Naive thymus-derived CD4-positive, alpha-beta T cell (primary cell): ENCODE data around the gene DNAJC4. TPM values are rescaled to one million over a fixed set of nuclear protein-coding genes. Genes with fewer than 3 reads are reported as not detected.
A peak's percentile ranks its signal among the peaks of the same experiment; 100 is the strongest.

ENCODE experiments used
- ATAC-seq: fragments of 150-1000 bp; cut with Tn5 transposase; 2 replicates; pipeline ENCODE4 v1.10.0; 2021; ENCODE audit warnings: mild to moderate bottlenecking, moderate library complexity
- CTCF ChIA-PET: fragments of 350-600 bp; sonication (Branson Sonifier 250); formaldehyde crosslinking; loops from one replicate; lab custom pipeline; 2021; ENCODE audit warnings: antibody characterized with exemption; lab: Charles Lee
- POLR2A ChIA-PET: fragments of 350-600 bp; sonication (Branson Sonifier 250); formaldehyde crosslinking; loops from one replicate; lab custom pipeline; 2021; ENCODE audit warnings: antibody characterized with exemption, inconsistent platforms; lab: Charles Lee
- DNase-seq, 9 donors: peaks; one replicate each; pipeline versions ENCODE4 v3.0.0 to v3.0.0-alpha.2; 2020 to 2022; ENCODE audit warnings: mixed read lengths in 1 of 9
- H3K27ac ChIP-seq: one replicate; pipeline ENCODE4 v1.7.0; 2013; ENCODE audit warnings: mild to moderate bottlenecking, low read depth, low read length, moderate library complexity
- H3K27me3 ChIP-seq, 2 donors: one replicate each; pipeline ENCODE4 v1.7.0; 2013; ENCODE audit warnings: low read length in 2 of 2, mild to moderate bottlenecking in 2 of 2, moderate library complexity in 2 of 2; ENCODE audit not compliant: control insufficient read depth in 2 of 2, insufficient read depth in 2 of 2
- H3K36me3 ChIP-seq, 3 experiments: 1 replicate in 2 of 3; 2 replicates in 1 of 3; pipeline ENCODE4 v1.7.0; 2013; ENCODE audit warnings: low read length in 3 of 3, mild to moderate bottlenecking in 3 of 3, moderate library complexity in 1 of 3; ENCODE audit not compliant: insufficient read depth in 3 of 3, control insufficient read depth in 2 of 3
- H3K4me1 ChIP-seq, 2 donors: one replicate each; pipeline ENCODE4 v1.7.0; 2013; ENCODE audit warnings: low read length in 2 of 2, mild to moderate bottlenecking in 2 of 2, moderate library complexity in 1 of 2; ENCODE audit not compliant: control insufficient read depth in 2 of 2, insufficient read depth in 2 of 2
- H3K4me3 ChIP-seq: 2 replicates; pipeline ENCODE4 v1.7.0; 2013; ENCODE audit warnings: mild to moderate bottlenecking, low read length
- H3K9me3 ChIP-seq, 3 experiments: 1 replicate in 2 of 3; 2 replicates in 1 of 3; pipeline ENCODE4 v1.7.0; 2013; ENCODE audit warnings: low read length in 3 of 3; ENCODE audit not compliant: control insufficient read depth in 2 of 3
- H3K27ac Mint-ChIP-seq, 9 donors: one replicate each; pipeline ENCODE4 v1.8.0; 2020 to 2022; ENCODE audit warnings: mixed read lengths in 9 of 9, mild to moderate bottlenecking in 8 of 9, moderate library complexity in 5 of 9, inconsistent platforms in 2 of 9
- H3K27me3 Mint-ChIP-seq, 5 donors: one replicate each; pipeline ENCODE4 v1.8.0; 2021 to 2022; ENCODE audit warnings: mixed read lengths in 5 of 5, mild to moderate bottlenecking in 1 of 5
- H3K36me3 Mint-ChIP-seq, 5 donors: one replicate each; pipeline ENCODE4 v1.8.0; 2020 to 2022; ENCODE audit warnings: mixed read lengths in 5 of 5, mild to moderate bottlenecking in 3 of 5, inconsistent platforms in 1 of 5
- H3K4me1 Mint-ChIP-seq, 7 donors: one replicate each; pipeline ENCODE4 v1.8.0; 2020 to 2022; ENCODE audit warnings: mixed read lengths in 7 of 7, mild to moderate bottlenecking in 3 of 7, inconsistent platforms in 1 of 7
- H3K4me3 Mint-ChIP-seq, 10 donors: one replicate each; pipeline ENCODE4 v1.8.0; 2020 to 2022; ENCODE audit warnings: mild to moderate bottlenecking in 10 of 10, mixed read lengths in 10 of 10, moderate library complexity in 6 of 10, inconsistent platforms in 2 of 10
- H3K9me3 Mint-ChIP-seq, 11 donors: one replicate each; pipeline ENCODE4 v1.8.0; 2020 to 2022; ENCODE audit warnings: mixed read lengths in 11 of 11, mild to moderate bottlenecking in 4 of 11, inconsistent platforms in 1 of 11, moderate library complexity in 1 of 11
- intact Hi-C, 2 donors: fragments of 100-400 bp; cut with micrococcal nuclease; formaldehyde crosslinking; loops; one replicate each; pipeline ENCODE4 v1.15.1; 2023
- polyA plus RNA-seq, 2 donors: library from polyadenylated mRNA; unstranded; fragments of 300-500 nt; fragmentation: Illumina TruSeq; gene quantifications; one replicate each; pipeline ENCODE4 v1.2.3, GENCODE V29; 2021
- total RNA-seq, 6 experiments: library from RNA in 5 of 6; stranded (reverse) in 5 of 6; gene quantifications; 1 replicate in 5 of 6; 2 replicates in 1 of 6; pipeline ENCODE4 v1.2.3 and lab custom pipeline; 2021 to 2026

Gene DNAJC4
- total and polyA plus RNA-seq, 7 experiments from 2014 or later: 24.3 to 61.7 (median 39.9) TPM

DNA sequence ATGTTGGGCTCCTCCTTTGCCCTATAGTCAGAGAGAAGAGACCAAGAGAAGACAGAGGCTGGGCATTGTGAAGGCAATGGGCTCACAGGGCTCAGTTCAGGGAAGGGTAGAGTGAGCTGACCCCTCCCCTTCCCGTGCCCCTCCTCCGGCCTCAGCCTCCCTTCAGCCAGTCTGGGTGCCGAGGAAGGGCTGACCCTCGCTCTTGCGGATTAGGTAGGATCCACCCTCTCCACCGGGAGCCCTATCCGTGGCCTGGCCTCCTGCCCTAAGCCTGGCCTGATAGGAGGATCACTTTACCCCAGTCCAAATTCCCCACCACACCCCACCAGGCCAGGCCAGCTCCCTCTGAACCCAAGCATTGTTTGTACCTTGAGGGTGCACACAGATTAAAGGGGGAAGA lies 18.2 kb downstream of the DNAJC4 start:
- Histone ChIP-seq H3K27me3 (no peaks in the 10 kb centered on the region), H3K36me3 (peaks cover 0 to 3% (median 0%) of the 10 kb centered on the region in 3 experiments), H3K9me3 (no peaks in the 10 kb centered on the region), H3K4me3 (no peak overlapping the region), H3K4me1 (peaks cover 24 to 25% of the 10 kb centered on the region in 2 donors), H3K27ac (no peak overlapping the region)
- ATAC-seq (no peak), DNase-seq (no peak)
- Mint-ChIP-seq H3K27ac (peak overlapping the region in 2 of 9 donors; percentile 7 to 16), H3K27me3 (peaks cover 0 to 3% (median 0%) of the 10 kb centered on the region in 5 donors), H3K4me1 (peaks cover 7 to 47% (median 22%) of the 10 kb centered on the region in 7 donors), H3K4me3 (peak overlapping the region in 5 of 10 donors; percentile 70 to 92 (median 85)), H3K36me3 (no peaks in the 10 kb centered on the region), H3K9me3 (peaks cover 0 to 2% (median 0%) of the 10 kb centered on the region in 11 donors)
- POLR2A ChIA-PET: interaction anchor here (0.9 to 12.3 kb wide), 3 partner anchors 9 to 44 kb away, joined by 4 to 154 read pairs (median 8); no protein-coding TSS in a partner anchor
- CTCF ChIA-PET: interaction anchor here (0.7 to 1.1 kb wide), 3 partner anchors 21 to 69 kb away, joined by 3 read pairs; partner anchors contain the start of genes PRDX5 and TRMT112
- intact Hi-C loops: no loop called here

GRCh38 chr11:64249038-64249437 lies 18.7 kb downstream of the DNAJC4 start:
- ChIA-PET POLR2A (interaction anchor here (1.2 to 12.3 kb wide), 4 partner anchors 9 to 48 kb away, joined by 3 to 154 read pairs (median 7); no protein-coding TSS in a partner anchor), CTCF (interaction anchor here (1.1 to 3.7 kb wide), 3 partner anchors 20 to 68 kb away, joined by 3 to 31 read pairs (median 8); partner anchors contain the start of genes FERMT3, PRDX5 and TRMT112)
- no peaks in the 10 kb centered on the region for H3K36me3 Mint-ChIP-seq
- no peak for ATAC-seq
- H3K9me3 ChIP-seq: no peaks in the 10 kb centered on the region
- H3K4me1 Mint-ChIP-seq: peaks cover 7 to 48% (median 19%) of the 10 kb centered on the region in 7 donors
- intact Hi-C loops: no loop called here
- peak overlapping the region in 6 of 10 donors; percentile 27 to 88 (median 37) for H3K4me3 Mint-ChIP-seq
- DNase-seq: no peak
- no peak overlapping the region for H3K27ac ChIP-seq
- H3K4me1 ChIP-seq: peaks cover 21 to 25% of the 10 kb centered on the region in 2 donors
- H3K27me3 Mint-ChIP-seq: peaks cover 0 to 3% (median 0%) of the 10 kb centered on the region in 5 donors
- H3K27ac Mint-ChIP-seq: no peak overlapping the region
- peaks cover 0 to 2% (median 0%) of the 10 kb centered on the region in 11 donors for H3K9me3 Mint-ChIP-seq
- no peaks in the 10 kb centered on the region for H3K27me3 ChIP-seq
- no peak overlapping the region for H3K4me3 ChIP-seq
- no peaks in the 10 kb centered on the region for H3K36me3 ChIP-seq

DNA sequence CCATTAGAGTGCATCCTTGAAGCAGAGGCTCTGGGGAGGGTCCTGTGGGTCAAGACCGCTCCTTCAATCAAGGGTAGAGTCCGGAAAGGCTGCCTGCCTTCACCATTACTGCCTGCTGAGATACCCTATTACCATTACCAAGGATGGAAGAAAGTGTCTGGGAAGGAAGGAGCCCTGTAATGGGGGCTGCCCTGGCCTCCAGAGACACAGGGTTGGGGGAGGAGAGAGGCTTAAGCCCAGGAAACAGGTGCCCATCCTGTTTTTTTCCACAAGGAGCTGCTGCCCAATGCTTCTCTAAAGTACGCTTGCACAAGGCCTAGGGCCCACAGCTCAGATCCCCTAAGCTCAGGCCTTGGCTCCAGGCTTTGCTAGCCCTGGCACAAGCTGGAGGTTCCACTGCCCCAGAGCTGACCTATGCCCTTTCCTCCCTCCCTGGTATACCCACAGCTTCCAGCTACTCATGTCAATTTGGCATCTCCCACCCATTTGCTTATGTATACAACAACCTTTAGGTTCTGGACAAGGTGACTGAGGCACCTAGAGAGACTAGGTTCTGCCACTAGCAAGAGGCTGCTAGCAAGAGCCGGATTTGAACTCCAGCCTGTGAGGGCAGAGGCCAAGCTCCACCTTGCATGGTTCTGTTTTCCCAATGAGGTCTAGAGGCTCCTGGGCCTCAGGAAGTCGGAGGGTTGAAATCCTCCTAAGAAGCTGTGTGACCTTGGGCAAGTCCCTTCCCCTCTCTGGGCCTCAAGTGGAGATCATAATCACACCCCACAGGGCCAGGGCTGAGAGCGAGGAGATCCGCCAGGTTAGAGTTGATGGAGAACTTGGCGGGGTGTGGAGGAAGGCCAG lies 19.4 kb downstream of the DNAJC4 start:
- H3K4me3 ChIP-seq: no peak overlapping the region
- peaks cover 0 to 2% (median 0%) of the 10 kb centered on the region in 11 donors for H3K9me3 Mint-ChIP-seq
- no peaks in the 10 kb centered on the region for H3K36me3 Mint-ChIP-seq
- H3K27ac ChIP-seq: no peak overlapping the region
- intact Hi-C loops: loop anchor here in 1 of 2 donors (1.0 kb wide), 1 partner anchor 8 kb away; the partner anchor contains the start of gene FKBP2
- H3K9me3 ChIP-seq: no peaks in the 10 kb centered on the region
- H3K27ac Mint-ChIP-seq: peak overlapping the region in 5 of 9 donors; percentile 8 to 73 (median 27)
- no peaks in the 10 kb centered on the region for H3K36me3 ChIP-seq
- H3K4me1 ChIP-seq: peaks cover 20 to 25% of the 10 kb centered on the region in 2 donors
- DNase-seq: no peak
- peaks cover 7 to 48% (median 19%) of the 10 kb centered on the region in 7 donors for H3K4me1 Mint-ChIP-seq
- no peak for ATAC-seq
- CTCF ChIA-PET: interaction anchor here (0.9 to 3.7 kb wide), 9 partner anchors 8 to 68 kb away, joined by 3 to 31 read pairs (median 3); partner anchors contain the start of genes FERMT3, FKBP2, PRDX5 and TRMT112
- peaks cover 0 to 3% (median 0%) of the 10 kb centered on the region in 5 donors for H3K27me3 Mint-ChIP-seq
- POLR2A ChIA-PET: interaction anchor here (0.7 to 12.3 kb wide), 10 partner anchors 7 to 1609 kb away, joined by 3 to 154 read pairs (median 5); partner anchors contain the start of genes FKBP2, NUDT22 and TRPT1
- H3K27me3 ChIP-seq: no peaks in the 10 kb centered on the region
- peak overlapping the region in 9 of 10 donors; percentile 49 to 80 (median 57) for H3K4me3 Mint-ChIP-seq

DNA sequence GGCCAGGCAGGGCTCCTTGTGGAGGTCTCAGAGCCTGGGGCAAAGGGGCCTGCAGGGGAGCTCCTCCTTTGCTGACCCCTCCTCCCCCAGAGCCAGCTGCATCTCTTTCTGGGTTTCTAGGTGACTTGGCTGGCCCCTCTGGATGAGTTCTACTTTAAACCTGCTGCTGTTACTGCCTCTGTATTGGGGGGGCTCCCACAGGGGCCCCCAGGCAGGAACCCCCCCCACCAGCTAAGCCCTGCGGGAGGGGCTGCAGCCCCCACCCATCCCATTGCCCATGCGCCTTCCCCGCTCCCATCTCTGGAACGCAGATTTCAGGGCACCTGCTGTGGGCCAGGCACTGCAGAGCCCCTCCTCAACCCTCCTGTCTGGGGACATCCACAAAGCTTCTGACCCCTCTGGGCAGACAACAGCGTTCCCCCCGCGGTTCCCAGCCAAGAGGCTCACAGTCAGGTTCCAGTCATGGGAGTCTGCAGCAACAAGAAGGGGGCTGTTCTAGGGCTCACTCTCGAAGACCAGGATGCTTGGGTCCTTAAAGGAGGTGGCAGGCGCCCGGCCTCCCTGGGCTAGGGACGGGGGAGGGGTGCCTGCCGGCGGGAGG lies 20.2 kb downstream of the DNAJC4 start:
- Histone ChIP-seq H3K27me3 (no peaks in the 10 kb centered on the region), H3K27ac (peak overlapping the region; percentile 53), H3K4me3 (peak overlapping the region; percentile 63), H3K9me3 (no peaks in the 10 kb centered on the region), H3K36me3 (no peaks in the 10 kb centered on the region), H3K4me1 (peaks cover 16 to 18% of the 10 kb centered on the region in 2 donors)
- Mint-ChIP-seq H3K36me3 (no peaks in the 10 kb centered on the region), H3K4me1 (peaks cover 7 to 46% (median 19%) of the 10 kb centered on the region in 7 donors), H3K9me3 (peaks cover 0 to 2% (median 0%) of the 10 kb centered on the region in 11 donors), H3K27ac (peak overlapping the region in 1 of 9 donors; percentile 73), H3K27me3 (peaks cover 0 to 3% (median 0%) of the 10 kb centered on the region in 5 donors), H3K4me3 (peak overlapping the region; percentile 45 to 91 (median 86))
- DNase-seq (no peak), ATAC-seq (no peak)
- ChIA-PET CTCF (interaction anchor here (0.9 to 3.7 kb wide), 8 partner anchors 9 to 51 kb away, joined by 3 to 31 read pairs (median 6); partner anchors contain the start of genes FERMT3 and FKBP2), POLR2A (interaction anchor here (0.7 to 12.3 kb wide), 10 partner anchors 7 to 1608 kb away, joined by 3 to 154 read pairs (median 7); partner anchors contain the start of genes FERMT3, FKBP2, NUDT22 and TRPT1)
- intact Hi-C loops: loop anchor here (1.0 kb wide), 5 partner anchors 9 to 51 kb away; partner anchors contain the start of genes FKBP2 (in 2 of the 2) and GPR137 (in 1 of the 2)

- Histone ChIP-seq H3K4me3 (peak within 1 kb of the TSS; percentile 69), H3K9me3 (no peaks in the 10 kb centered on the region), H3K27ac (peak within 1 kb of the TSS; percentile 59), H3K36me3 (no peaks in the 10 kb centered on the region), H3K27me3 (no peaks in the 10 kb centered on the region), H3K4me1 (peaks cover 13 to 16% of the 10 kb centered on the region in 2 donors)
- Mint-ChIP-seq H3K36me3 (no peaks in the 10 kb centered on the region), H3K9me3 (peaks cover 0 to 2% (median 0%) of the 10 kb centered on the region in 11 donors), H3K4me3 (peak within 1 kb of the TSS; percentile 81 to 96 (median 88)), H3K27me3 (peaks cover 0 to 3% (median 0%) of the 10 kb centered on the region in 5 donors), H3K27ac (peak within 1 kb of the TSS in 7 of 9 donors; percentile 26 to 84 (median 71)), H3K4me1 (peaks cover 7 to 41% (median 14%) of the 10 kb centered on the region in 7 donors)
- POLR2A ChIA-PET: interaction anchor here (0.7 to 12.3 kb wide), 6 partner anchors 8 to 46 kb away, joined by 3 to 154 read pairs (median 9); partner anchors contain the start of genes FERMT3, NUDT22 and TRPT1
- intact Hi-C loops: loop anchor here (1.0 kb wide), 5 partner anchors 10 to 50 kb away; partner anchors contain the start of genes FKBP2 (in 1 of the 2) and GPR137 (in 1 of the 2)
- CTCF ChIA-PET: interaction anchor here (1.1 to 3.7 kb wide), 7 partner anchors 10 to 53 kb away, joined by 3 to 31 read pairs (median 8); partner anchors contain the start of genes FERMT3 and FKBP2
- DNase-seq: peak; percentile 30 to 81 (median 57)
- ATAC-seq: peak; percentile 83
These were observed 20.8 kb downstream of the DNAJC4 start, which contains the start of gene PLCB3 for GRCh38 chr11:64251016-64251752. Gene PLCB3, plus strand, starts transcription at chr11:64251530. Its CDS starts 120 bp downstream, at chr11:64251650.
